K562 treated with DMSO at 1 percent for 12 hours (cell line): ENCODE results near the gene ITGB1. TPM values are rescaled to one million over a fixed set of nuclear protein-coding genes. Genes with fewer than 3 reads are reported as not detected.

Source experiments
- total RNA-seq: library from RNA; unstranded; fragments of 300-600 nt; gene quantifications from 2 replicates; pipeline ENCODE4 v1.2.3, GENCODE V29; 2022; ENCODE audit not compliant: insufficient read depth

The ITGB1 gene
- total RNA-seq = 71.3 and 251 TPM in 2 replicates

DNA sequence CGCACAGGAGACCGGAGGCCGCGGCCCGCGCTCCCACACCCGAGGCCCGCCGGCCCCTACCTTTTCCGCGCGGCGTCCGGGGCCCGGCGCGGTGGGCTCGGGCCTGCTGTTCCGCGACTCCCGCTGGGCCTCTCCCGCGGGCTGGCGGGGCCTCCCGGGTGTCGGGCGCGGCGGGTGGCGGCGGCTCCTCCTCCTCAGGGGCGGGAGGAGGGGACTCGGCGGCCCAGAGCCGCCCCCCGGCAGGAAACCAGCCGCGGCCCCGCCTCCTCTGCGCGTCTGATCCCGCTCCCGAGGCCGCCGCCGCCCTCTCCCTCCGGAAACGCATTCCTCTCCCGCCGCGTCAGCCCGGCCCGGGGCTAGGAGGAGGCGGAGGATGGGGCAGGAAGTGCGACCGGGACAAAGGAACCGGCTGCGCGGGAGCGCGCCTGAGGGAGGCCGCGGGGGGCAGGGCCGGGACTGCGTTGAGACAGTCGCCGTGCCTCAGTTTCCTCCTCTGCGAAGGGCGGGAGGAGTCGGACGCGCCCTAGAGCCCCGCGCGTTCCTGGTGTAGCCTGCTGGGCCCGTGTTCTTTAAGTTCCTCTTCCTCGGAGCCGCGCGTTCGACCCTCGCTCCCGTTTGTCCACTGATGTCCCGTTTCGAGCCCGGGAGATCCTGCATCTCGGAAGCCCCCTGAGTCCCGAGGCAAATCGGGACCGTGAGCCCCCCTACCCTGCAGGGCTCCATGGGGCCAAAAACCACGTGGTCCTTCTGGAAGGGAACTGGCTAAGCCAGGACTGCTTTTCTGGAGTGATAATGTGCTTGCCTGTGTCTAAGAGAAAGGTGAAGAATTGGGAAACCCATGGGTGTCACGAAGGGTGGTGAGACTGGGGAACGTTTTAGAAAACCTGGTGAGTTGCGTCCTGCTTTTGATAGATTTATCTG lies at the start of gene ITGB1:
ITGB1 (minus strand) TSS at position 146 of the 921 bp plus-strand sequence. CDS start 22,672 bp downstream, outside the sequence.

